Fibroblast of pulmonary artery (primary cell): ENCODE data around the gene TAF5.

ENCODE experiments used
- DNase-seq: peaks from one replicate; pipeline ENCODE4 v3.0.0-alpha.2; 2010; ENCODE audit warnings: low read depth
- H3K4me3 ChIP-seq: replicated peaks from 2 replicates; pipeline ENCODE4 v1.5.1; 2011; ENCODE audit warnings: low read depth, mild to moderate bottlenecking, control low read depth, low read length, moderate library complexity
- CTCF ChIP-seq: IDR thresholded peaks from 2 replicates; pipeline ENCODE4 v1.5.1; 2011; ENCODE audit warnings: mild to moderate bottlenecking, control low read depth, low read length, inconsistent platforms; ENCODE audit errors: missing control alignments

The TAF5 gene

DNA sequence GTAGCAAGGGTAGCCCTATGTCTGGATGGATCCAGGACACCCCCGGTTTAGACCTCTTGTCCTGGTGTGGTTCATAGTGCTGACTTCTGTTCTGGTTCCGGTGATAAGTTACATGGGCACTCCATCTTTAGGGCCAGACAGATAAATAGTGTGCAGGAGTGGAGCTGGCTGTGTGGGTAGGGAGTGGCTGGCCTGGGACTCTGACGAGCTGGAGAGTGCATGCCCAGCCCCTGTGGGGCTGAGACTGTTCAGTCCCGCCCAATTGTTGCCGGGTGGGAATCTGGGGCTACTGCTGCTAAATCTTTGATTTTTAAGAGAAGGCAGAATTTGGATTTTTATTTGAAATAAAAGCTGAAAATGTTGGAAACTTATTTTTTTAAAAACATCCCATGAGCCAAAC lies 56.0 kb downstream of the TAF5 start:
- TF ChIP-seq CTCF, result no peak

GRCh38 chr10:103427866-103428265 lies 60.1 kb downstream of the TAF5 start:
- H3K4me3 ChIP-seq, result no peak overlapping the region
- TF ChIP-seq CTCF, result no peak
- no peak for DNase-seq

More for the DNA sequence above, 56.0 kb downstream of the TAF5 start:
- DNase-seq, result no peak
- H3K4me3 ChIP-seq, result no peak overlapping the region

- no peak overlapping the region for H3K4me3 ChIP-seq
- no peak for TF ChIP-seq CTCF
- DNase-seq, result no peak
Measured at GRCh38 chr10:103428989-103429643, 61.3 kb downstream of the TAF5 start.

DNA sequence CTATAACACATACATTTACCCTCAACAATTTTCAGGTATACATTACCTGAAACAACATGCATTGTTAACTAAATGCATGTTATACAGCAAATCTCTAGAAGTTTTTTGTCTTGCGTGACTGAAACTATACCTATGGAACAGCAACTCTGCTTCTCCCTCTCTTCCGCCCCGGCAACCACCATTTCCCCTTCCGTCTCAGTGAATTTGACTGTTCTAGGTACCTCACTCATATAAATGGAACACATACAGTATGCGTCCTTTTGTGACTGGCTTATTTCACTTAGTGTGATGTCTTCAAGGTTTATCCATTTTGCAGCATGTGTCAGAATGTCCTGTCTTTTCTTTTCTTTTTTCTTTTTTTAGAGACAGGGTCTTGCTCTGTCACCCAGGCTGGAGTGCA lies 61.9 kb downstream of the TAF5 start:
- H3K4me3 ChIP-seq, result no peak overlapping the region
- TF ChIP-seq CTCF, result no peak
- no peak for DNase-seq

GRCh38 chr10:103431902-103432301 lies 64.1 kb downstream of the TAF5 start:
- TF ChIP-seq CTCF, result no peak
- DNase-seq, result no peak
- H3K4me3 ChIP-seq, result no peak overlapping the region

GRCh38 chr10:103433858-103434257 lies 66.1 kb downstream of the TAF5 start:
- no peak overlapping the region for H3K4me3 ChIP-seq
- peak; percentile 84 for DNase-seq
- TF ChIP-seq CTCF, result no peak
